Measurements from ENCODE around the gene NEK4.

The NEK4 gene

GRCh38 chr3:52787672-52788625, 17.2 kb upstream of the NEK4 start:
- no peaks in the 10 kb centered on the region for H3K27me3 ChIP-seq (ENCODE audit: control insufficient read depth, insufficient read depth, low read length)
- no peak overlapping the region for H3K4me3 ChIP-seq (ENCODE audit: low read length)
- no peaks in the 10 kb centered on the region for H3K36me3 ChIP-seq (ENCODE audit: control insufficient read depth, insufficient read depth, low read length)
- no peak overlapping the region for H3K27ac ChIP-seq (ENCODE audit: low read length)
- no CpG with 5 or more reads among the region's 17 CpGs for WGBS (ENCODE audit: insufficient coverage, insufficient read length)
- DNase-seq (ENCODE audit: low read depth, low spot score): no peak
- H3K4me1 ChIP-seq (ENCODE audit: control insufficient read depth, insufficient read depth, low read length): no peaks in the 10 kb centered on the region
- no peaks in the 10 kb centered on the region for H3K9me3 ChIP-seq (ENCODE audit: control insufficient read depth, insufficient read depth, low read length)

- H3K4me1 ChIP-seq (ENCODE audit: control insufficient read depth, insufficient read depth, low read length): no peaks in the 10 kb centered on the region
- no peak for DNase-seq (ENCODE audit: low read depth, low spot score)
- H3K27ac ChIP-seq (ENCODE audit: low read length): no peak overlapping the region
- H3K4me3 ChIP-seq (ENCODE audit: low read length): no peak overlapping the region
- no peaks in the 10 kb centered on the region for H3K36me3 ChIP-seq (ENCODE audit: control insufficient read depth, insufficient read depth, low read length)
- no peaks in the 10 kb centered on the region for H3K27me3 ChIP-seq (ENCODE audit: control insufficient read depth, insufficient read depth, low read length)
- no CpG with 5 or more reads among the region's 11 CpGs for WGBS (ENCODE audit: insufficient coverage, insufficient read length)
- H3K9me3 ChIP-seq (ENCODE audit: control insufficient read depth, insufficient read depth, low read length): no peaks in the 10 kb centered on the region
Measured at GRCh38 chr3:52787246-52787645, 16.5 kb upstream of the NEK4 start.

GRCh38 chr3:52786330-52787215, 15.8 kb upstream of the NEK4 start:
- WGBS (ENCODE audit: insufficient coverage, insufficient read length): no CpG with 5 or more reads among the region's 19 CpGs
- Histone ChIP-seq H3K36me3 (ENCODE audit: control insufficient read depth, insufficient read depth, low read length) (no peaks in the 10 kb centered on the region), H3K4me1 (ENCODE audit: control insufficient read depth, insufficient read depth, low read length) (no peaks in the 10 kb centered on the region; the same call in 1 of the 2 replicates), H3K27me3 (ENCODE audit: control insufficient read depth, insufficient read depth, low read length) (no peaks in the 10 kb centered on the region), H3K27ac (ENCODE audit: low read length) (no peak overlapping the region), H3K4me3 (ENCODE audit: low read length) (no peak overlapping the region), H3K9me3 (ENCODE audit: control insufficient read depth, insufficient read depth, low read length) (no peaks in the 10 kb centered on the region)
- DNase-seq (ENCODE audit: low read depth, low spot score): no peak

GRCh38 chr3:52784931-52785590, 14.3 kb upstream of the NEK4 start:
- no peak overlapping the region for H3K27ac ChIP-seq (ENCODE audit: low read length)
- no peaks in the 10 kb centered on the region for H3K36me3 ChIP-seq (ENCODE audit: control insufficient read depth, insufficient read depth, low read length)
- no peaks in the 10 kb centered on the region; the same call in 1 of the 2 replicates for H3K4me1 ChIP-seq (ENCODE audit: control insufficient read depth, insufficient read depth, low read length)
- H3K4me3 ChIP-seq (ENCODE audit: low read length): no peak overlapping the region
- DNase-seq (ENCODE audit: low read depth, low spot score): no peak
- H3K27me3 ChIP-seq (ENCODE audit: control insufficient read depth, insufficient read depth, low read length): no peaks in the 10 kb centered on the region
- no CpG with 5 or more reads among the region's 5 CpGs for WGBS (ENCODE audit: insufficient coverage, insufficient read length)
- no peaks in the 10 kb centered on the region for H3K9me3 ChIP-seq (ENCODE audit: control insufficient read depth, insufficient read depth, low read length)

- DNase-seq (ENCODE audit: low read depth, low spot score): no peak
- no CpG with 5 or more reads among the region's 18 CpGs for WGBS (ENCODE audit: insufficient coverage, insufficient read length)
- Histone ChIP-seq H3K27ac (ENCODE audit: low read length) (no peak overlapping the region), H3K9me3 (ENCODE audit: control insufficient read depth, insufficient read depth, low read length) (no peaks in the 10 kb centered on the region), H3K27me3 (ENCODE audit: control insufficient read depth, insufficient read depth, low read length) (no peaks in the 10 kb centered on the region), H3K36me3 (ENCODE audit: control insufficient read depth, insufficient read depth, low read length) (no peaks in the 10 kb centered on the region), H3K4me1 (ENCODE audit: control insufficient read depth, insufficient read depth, low read length) (no peaks in the 10 kb centered on the region; the same call in 1 of the 2 replicates), H3K4me3 (ENCODE audit: low read length) (no peak overlapping the region)
Measured at GRCh38 chr3:52784021-52784621, 13.4 kb upstream of the NEK4 start.

- no peaks in the 10 kb centered on the region for H3K27me3 ChIP-seq (ENCODE audit: control insufficient read depth, insufficient read depth, low read length)
- no peaks in the 10 kb centered on the region for H3K36me3 ChIP-seq (ENCODE audit: control insufficient read depth, insufficient read depth, low read length)
- H3K4me3 ChIP-seq (ENCODE audit: low read length): no peak overlapping the region
- no peaks in the 10 kb centered on the region; the same call in 1 of the 2 replicates for H3K4me1 ChIP-seq (ENCODE audit: control insufficient read depth, insufficient read depth, low read length)
- no CpG with 5 or more reads among the region's 3 CpGs for WGBS (ENCODE audit: insufficient coverage, insufficient read length)
- H3K27ac ChIP-seq (ENCODE audit: low read length): no peak overlapping the region
- no peaks in the 10 kb centered on the region for H3K9me3 ChIP-seq (ENCODE audit: control insufficient read depth, insufficient read depth, low read length)
- DNase-seq (ENCODE audit: low read depth, low spot score): no peak
Measured at GRCh38 chr3:52783211-52783555, 12.4 kb upstream of the NEK4 start.

- WGBS (ENCODE audit: insufficient coverage, insufficient read length): no CpG with 5 or more reads among the region's 12 CpGs
Measured at GRCh38 chr3:52782412-52783210, 11.9 kb upstream of the NEK4 start.

GRCh38 chr3:52781741-52782140, 11.0 kb upstream of the NEK4 start:
- H3K27me3 ChIP-seq (ENCODE audit: control insufficient read depth, insufficient read depth, low read length): no peaks in the 10 kb centered on the region
- no CpG with 5 or more reads among the region's 13 CpGs for WGBS (ENCODE audit: insufficient coverage, insufficient read length)
- DNase-seq (ENCODE audit: low read depth, low spot score): no peak

More at GRCh38 chr3:52782412-52783210, 11.9 kb upstream of the NEK4 start:
- no peak overlapping the region for H3K27ac ChIP-seq (ENCODE audit: low read length)
- H3K27me3 ChIP-seq (ENCODE audit: control insufficient read depth, insufficient read depth, low read length): no peaks in the 10 kb centered on the region
- no peak for DNase-seq (ENCODE audit: low read depth, low spot score)
- no peaks in the 10 kb centered on the region for H3K9me3 ChIP-seq (ENCODE audit: control insufficient read depth, insufficient read depth, low read length)
- H3K36me3 ChIP-seq (ENCODE audit: control insufficient read depth, insufficient read depth, low read length): no peaks in the 10 kb centered on the region
- H3K4me1 ChIP-seq (ENCODE audit: control insufficient read depth, insufficient read depth, low read length): no peaks in the 10 kb centered on the region; the same call in 1 of the 2 replicates
- H3K4me3 ChIP-seq (ENCODE audit: low read length): no peak overlapping the region

GRCh38 chr3:52779837-52780585, 9.3 kb upstream of the NEK4 start:
- Histone ChIP-seq H3K4me3 (ENCODE audit: low read length) (no peak overlapping the region), H3K9me3 (ENCODE audit: control insufficient read depth, insufficient read depth, low read length) (no peaks in the 10 kb centered on the region), H3K27me3 (ENCODE audit: control insufficient read depth, insufficient read depth, low read length) (no peaks in the 10 kb centered on the region), H3K36me3 (ENCODE audit: control insufficient read depth, insufficient read depth, low read length) (no peaks in the 10 kb centered on the region), H3K4me1 (ENCODE audit: control insufficient read depth, insufficient read depth, low read length) (no peaks in the 10 kb centered on the region; the same call in 1 of the 2 replicates), H3K27ac (ENCODE audit: low read length) (no peak overlapping the region)
- no CpG with 5 or more reads among the region's 8 CpGs for WGBS (ENCODE audit: insufficient coverage, insufficient read length)
- DNase-seq (ENCODE audit: low read depth, low spot score): no peak

More at GRCh38 chr3:52781741-52782140, 11.0 kb upstream of the NEK4 start:
- Histone ChIP-seq H3K4me1 (ENCODE audit: control insufficient read depth, insufficient read depth, low read length) (no peaks in the 10 kb centered on the region; the same call in 1 of the 2 replicates), H3K27ac (ENCODE audit: low read length) (no peak overlapping the region), H3K36me3 (ENCODE audit: control insufficient read depth, insufficient read depth, low read length) (no peaks in the 10 kb centered on the region), H3K9me3 (ENCODE audit: control insufficient read depth, insufficient read depth, low read length) (no peaks in the 10 kb centered on the region), H3K4me3 (ENCODE audit: low read length) (no peak overlapping the region)

All from iPS DF 6.9 (cell line).